Tibial nerve (tissue), 4 donors: Measurements from ENCODE around the gene NDFIP2. TPM values are rescaled to one million over a fixed set of nuclear protein-coding genes. Genes with fewer than 3 reads are reported as not detected.

Source experiments
- DNase-seq, 2 donors: peaks; one replicate each; pipeline ENCODE4 v3.0.0-alpha.2; 2019; ENCODE audit warnings: low spot score in 2 of 2
- H3K27ac ChIP-seq, 4 donors: fragments of 200-600 bp; sonication (generic) in 3 of 4; one replicate each; pipeline ENCODE4 v1.5.1; 2017 to 2019; ENCODE audit warnings: mild to moderate bottlenecking in 1 of 4
- H3K27me3 ChIP-seq, 2 donors: fragments of 200-600 bp; sonication (generic) in 1 of 2; one replicate each; pipeline versions ENCODE4 v1.5.1 to v1.6.0; 2017 to 2019
- H3K36me3 ChIP-seq, 3 donors: fragments of 200-600 bp; sonication (generic); one replicate each; pipeline ENCODE4 v1.5.1; 2018 to 2019
- H3K4me1 ChIP-seq, 4 donors: fragments of 200-600 bp; sonication (generic) in 3 of 4; one replicate each; pipeline ENCODE4 v1.5.1; 2017 to 2019
- H3K4me3 ChIP-seq, 4 donors: fragments of 200-600 bp; sonication (generic) in 3 of 4; one replicate each; pipeline ENCODE4 v1.5.1; 2017 to 2019; ENCODE audit warnings: mild to moderate bottlenecking in 1 of 4, moderate library complexity in 1 of 4
- H3K9me3 ChIP-seq, 4 donors: fragments of 200-600 bp; sonication (generic) in 3 of 4; one replicate each; pipeline ENCODE4 v1.5.1; 2017 to 2019
- CTCF ChIP-seq, 5 experiments: fragments of 200-600 bp in 3 of 5; fragments of 450-650 bp in 2 of 5; sonication (generic) in 3 of 5; IDR thresholded peaks; one replicate each; pipeline ENCODE4 v1.5.1; 2016 to 2019; ENCODE audit warnings: antibody characterized with exemption in 5 of 5, mild to moderate bottlenecking in 3 of 5, moderate library complexity in 2 of 5
- EP300 ChIP-seq, 2 donors: sonication (generic); formaldehyde crosslinking; IDR thresholded peaks; one replicate each; pipeline ENCODE4 v1.6.1; 2017; ENCODE audit warnings: antibody characterized with exemption in 2 of 2, mild to moderate bottlenecking in 1 of 2
- POLR2A ChIP-seq, 2 donors: fragments of 450-650 bp; IDR thresholded peaks; one replicate each; pipeline ENCODE4 v1.6.1; 2017; ENCODE audit warnings: antibody characterized with exemption in 2 of 2, mild to moderate bottlenecking in 2 of 2, moderate library complexity in 2 of 2
- WGBS, 2 donors: methylation state at CpG; one replicate each; pipeline ENCODE4 v1.1.5; 2018; 5-methylcytosine and 5-hydroxymethylcytosine counted together
- total RNA-seq, 4 donors: library from RNA; depleted of rRNA; stranded (reverse); fragments of >200 nt; gene quantifications; one replicate each; pipeline ENCODE4 v1.1.0, GENCODE V29; 2016

The NDFIP2 gene
- total RNA-seq, 4 donors from 2014 or later = 17.9 to 20.7 (median 19.0) TPM

- no peak for DNase-seq
- 97 to 98% methylated on average over 1 of the region's 1 CpG for WGBS, 2 donors
- no peaks in the 10 kb centered on the region for H3K27me3 ChIP-seq
- no peak overlapping the region for H3K4me3 ChIP-seq
- no peaks in the 10 kb centered on the region for H3K4me1 ChIP-seq
- no peaks in the 10 kb centered on the region for H3K36me3 ChIP-seq
- H3K9me3 ChIP-seq = no peaks in the 10 kb centered on the region
- no peak overlapping the region for H3K27ac ChIP-seq
- TF ChIP-seq CTCF (IDR thresholded peaks at IDR 0.05) = no peak
- no peak for TF ChIP-seq POLR2A (IDR thresholded peaks at IDR 0.05)
- TF ChIP-seq EP300 (IDR thresholded peaks at IDR 0.05) = no peak
These were observed 17.4 kb upstream of the NDFIP2 start for GRCh38 chr13:79463604-79464003.

- no peak overlapping the region for H3K4me3 ChIP-seq
- no peaks in the 10 kb centered on the region for H3K27me3 ChIP-seq
- H3K36me3 ChIP-seq = no peaks in the 10 kb centered on the region
- WGBS, 2 donors = 87 to 95% methylated on average over 2 of the region's 2 CpGs
- no peak for DNase-seq
- TF ChIP-seq CTCF (IDR thresholded peaks at IDR 0.05) (no peak), POLR2A (IDR thresholded peaks at IDR 0.05) (no peak), EP300 (IDR thresholded peaks at IDR 0.05) (no peak)
- no peaks in the 10 kb centered on the region for H3K9me3 ChIP-seq
- H3K27ac ChIP-seq = no peak overlapping the region
- no peaks in the 10 kb centered on the region for H3K4me1 ChIP-seq
These were observed 14.1 kb upstream of the NDFIP2 start for GRCh38 chr13:79466872-79467271.

- H3K4me3 ChIP-seq = no peak overlapping the region
- TF ChIP-seq POLR2A (IDR thresholded peaks at IDR 0.05) = no peak
- TF ChIP-seq CTCF (IDR thresholded peaks at IDR 0.05) = no peak
- no peak for TF ChIP-seq EP300 (IDR thresholded peaks at IDR 0.05)
- no peaks in the 10 kb centered on the region for H3K27me3 ChIP-seq
- no peaks in the 10 kb centered on the region for H3K9me3 ChIP-seq
- no peak for DNase-seq
- no peaks in the 10 kb centered on the region for H3K4me1 ChIP-seq
- no peaks in the 10 kb centered on the region for H3K36me3 ChIP-seq
- H3K27ac ChIP-seq = no peak overlapping the region
- 84 to 87% methylated on average over 1 of the region's 1 CpG for WGBS, 2 donors
These were observed 12.6 kb upstream of the NDFIP2 start for GRCh38 chr13:79468402-79468801.

- no peaks in the 10 kb centered on the region for H3K4me1 ChIP-seq
- H3K27me3 ChIP-seq = no peaks in the 10 kb centered on the region
- H3K9me3 ChIP-seq = no peaks in the 10 kb centered on the region
- 83 to 87% methylated on average over 3 of the region's 3 CpGs for WGBS, 2 donors
- H3K27ac ChIP-seq = no peak overlapping the region
- DNase-seq = no peak
- TF ChIP-seq POLR2A (IDR thresholded peaks at IDR 0.05) (no peak), CTCF (IDR thresholded peaks at IDR 0.05) (no peak), EP300 (IDR thresholded peaks at IDR 0.05) (no peak)
- H3K36me3 ChIP-seq = no peaks in the 10 kb centered on the region
- no peak overlapping the region for H3K4me3 ChIP-seq
These were observed 12.1 kb upstream of the NDFIP2 start for GRCh38 chr13:79468819-79469218.

- no peak for TF ChIP-seq POLR2A (IDR thresholded peaks at IDR 0.05)
- no peak for TF ChIP-seq CTCF (IDR thresholded peaks at IDR 0.05)
- TF ChIP-seq EP300 (IDR thresholded peaks at IDR 0.05) = no peak
- H3K9me3 ChIP-seq = peaks cover 0 to 1% (median 0%) of the 10 kb centered on the region in 4 donors
- H3K27me3 ChIP-seq = no peaks in the 10 kb centered on the region
- no peak overlapping the region for H3K27ac ChIP-seq
- no peak overlapping the region for H3K4me3 ChIP-seq
- 72 to 79% methylated on average over 3 of the region's 3 CpGs for WGBS, 2 donors
- H3K4me1 ChIP-seq = no peaks in the 10 kb centered on the region
- DNase-seq = no peak
- H3K36me3 ChIP-seq = no peaks in the 10 kb centered on the region
These were observed 11.3 kb upstream of the NDFIP2 start for GRCh38 chr13:79469608-79470007.
